22Rv1 (cell line): ENCODE data around the gene FES.
"Not testable (repeated sequence)": the region's sequence is repeated elsewhere in the genome, so short reads cannot be mapped to it uniquely, and the experiment has no call there.

Source experiments
- H3K27ac ChIP-seq: fragments of 450-650 bp; 2 replicates; pipeline ENCODE4 v1.5.1; 2017
- CTCF ChIP-seq: fragments of 450-650 bp; IDR thresholded peaks from 2 replicates; pipeline ENCODE4 v1.5.1; 2017; ENCODE audit warnings: mild to moderate bottlenecking
- ZFX ChIP-seq: fragments of 450-650 bp; IDR thresholded peaks from 2 replicates; pipeline ENCODE4 v1.6.1; 2017; ENCODE audit warnings: antibody characterized with exemption, borderline replicate concordance

Gene FES

GRCh38 chr15:90839187-90840071 lies 44.9 kb upstream of the FES start:
- no peak for TF ChIP-seq ZFX
- TF ChIP-seq CTCF: no peak
- H3K27ac ChIP-seq: no peak overlapping the region

- TF ChIP-seq ZFX: no peak
- no peak for TF ChIP-seq CTCF
- H3K27ac ChIP-seq: no peak overlapping the region
Measured at GRCh38 chr15:90840157-90840855, 44.0 kb upstream of the FES start.

GRCh38 chr15:90840954-90841353 lies 43.4 kb upstream of the FES start:
- TF ChIP-seq ZFX: no peak
- no peak for TF ChIP-seq CTCF
- H3K27ac ChIP-seq: no peak overlapping the region

- no peak for TF ChIP-seq CTCF
- no peak for TF ChIP-seq ZFX
- H3K27ac ChIP-seq: no peak overlapping the region
Measured at GRCh38 chr15:90844696-90845095, 39.6 kb upstream of the FES start.

- H3K27ac ChIP-seq: no peak overlapping the region
- TF ChIP-seq CTCF (no peak), ZFX (no peak)
Measured at GRCh38 chr15:90845201-90845949, 38.9 kb upstream of the FES start.

GRCh38 chr15:90849424-90849823 lies 34.9 kb upstream of the FES start:
- H3K27ac ChIP-seq: not testable (repeated sequence)

GRCh38 chr15:90851114-90851513 lies 33.2 kb upstream of the FES start:
- TF ChIP-seq CTCF (no peak), ZFX (no peak)
- no peak overlapping the region for H3K27ac ChIP-seq
